HepG2 (cell line): ENCODE measurements around the gene PRMT2.

Experiments
- CTCF ChIP-seq: sonication (generic); formaldehyde crosslinking; IDR thresholded peaks from 2 replicates; pipeline ENCODE4 v1.5.0; 2020; ENCODE audit warnings: mild to moderate bottlenecking, missing genetic modification reagents, moderate library complexity
- JUND ChIP-seq: sonication (generic); formaldehyde crosslinking; IDR thresholded peaks from 2 replicates; pipeline ENCODE4 v1.8.0; 2022; ENCODE audit warnings: mild to moderate bottlenecking, missing genetic modification reagents
- KAT2B ChIP-seq: fragments of 150-350 bp; IDR thresholded peaks from 2 replicates; pipeline ENCODE4 v1.6.1; 2014; ENCODE audit warnings: low read depth, low read length, borderline replicate concordance
- MYNN ChIP-seq: sonication (generic); formaldehyde crosslinking; IDR thresholded peaks from 2 replicates; pipeline ENCODE4 v1.4.0; 2020; ENCODE audit warnings: mild to moderate bottlenecking, low read depth, missing genetic modification reagents
- NFE2 ChIP-seq: sonication (generic); formaldehyde crosslinking; IDR thresholded peaks from 2 replicates; pipeline ENCODE4 v1.4.0; 2020; ENCODE audit warnings: missing genetic modification reagents
- NR2F1 ChIP-seq, 2 experiments: fragments of 450-650 bp in 1 of 2; formaldehyde crosslinking in 1 of 2; IDR thresholded peaks; 2 replicates each; pipeline versions ENCODE4 v1.5.0 to v1.6.1; 2016 to 2020; ENCODE audit warnings: mild to moderate bottlenecking in 1 of 2, missing compliant biosample characterization in 1 of 2, missing genetic modification reagents in 1 of 2, moderate library complexity in 1 of 2
- POLR2A ChIP-seq, 2 experiments: IDR thresholded peaks; 2 replicates each; pipeline ENCODE4 v1.6.1; 2011; ENCODE audit warnings: low read depth in 2 of 2, low read length in 2 of 2, mild to moderate bottlenecking in 1 of 2, moderate library complexity in 1 of 2; ENCODE audit not compliant: insufficient read depth in 1 of 2
- SALL2 ChIP-seq: sonication (generic); formaldehyde crosslinking; IDR thresholded peaks from 2 replicates; pipeline ENCODE4 v1.8.1; 2023; ENCODE audit warnings: mild to moderate bottlenecking, missing genetic modification reagents, inconsistent platforms
- ZMYM4 ChIP-seq: sonication (generic); formaldehyde crosslinking; IDR thresholded peaks from 2 replicates; pipeline ENCODE4 v1.8.1; 2023; ENCODE audit warnings: mild to moderate bottlenecking, missing genetic modification reagents
- ZNF160 ChIP-seq: sonication (generic); formaldehyde crosslinking; IDR thresholded peaks from 2 replicates; pipeline ENCODE4 v1.8.0; 2022; ENCODE audit warnings: mild to moderate bottlenecking, inconsistent platforms, missing genetic modification reagents
- ZNF224 ChIP-seq: sonication (generic); formaldehyde crosslinking; IDR thresholded peaks from 2 replicates; pipeline ENCODE4 v1.5.0; 2020; ENCODE audit warnings: mild to moderate bottlenecking, missing genetic modification reagents
- ZNF260 ChIP-seq: sonication (generic); formaldehyde crosslinking; IDR thresholded peaks from 2 replicates; pipeline ENCODE4 v1.4.0; 2020; ENCODE audit warnings: missing genetic modification reagents, low read depth, mild to moderate bottlenecking, borderline replicate concordance
- ZNF777 ChIP-seq: sonication (generic); formaldehyde crosslinking; IDR thresholded peaks from 2 replicates; pipeline ENCODE4 v1.4.0; 2020; ENCODE audit warnings: missing genetic modification reagents
- TF ChIP-seq, protein P1 (sequence below): sonication (generic); formaldehyde crosslinking; IDR thresholded peaks from 2 replicates; pipeline ENCODE4 v1.4.0; 2020; ENCODE audit warnings: mild to moderate bottlenecking, missing genetic modification reagents

GRCh38 chr21:46628868-46629267 is 6.6 kb upstream of the PRMT2 start:
- TF ChIP-seq ZNF260 (CRISPR knock-in tag) (no peak), SALL2 (CRISPR knock-in tag) (no peak), POLR2A (IDR thresholded peaks at IDR 0.05; ENCODE audit: insufficient read depth in 1 of 2, low read depth in 2 of 2, low read length in 2 of 2) (no peak), MYNN (CRISPR knock-in tag) (no peak), ZMYM4 (CRISPR knock-in tag) (no peak), CTCF (no peak), NFE2 (CRISPR knock-in tag) (no peak), KAT2B (no peak), ZNF224 (CRISPR knock-in tag) (no peak), ZNF777 (CRISPR knock-in tag) (no peak), JUND (no peak), ZNF160 (CRISPR knock-in tag) (no peak), NR2F1 (CRISPR knock-in tag; IDR thresholded peaks at IDR 0.05) (no peak)
- TF ChIP-seq, protein P1, sequence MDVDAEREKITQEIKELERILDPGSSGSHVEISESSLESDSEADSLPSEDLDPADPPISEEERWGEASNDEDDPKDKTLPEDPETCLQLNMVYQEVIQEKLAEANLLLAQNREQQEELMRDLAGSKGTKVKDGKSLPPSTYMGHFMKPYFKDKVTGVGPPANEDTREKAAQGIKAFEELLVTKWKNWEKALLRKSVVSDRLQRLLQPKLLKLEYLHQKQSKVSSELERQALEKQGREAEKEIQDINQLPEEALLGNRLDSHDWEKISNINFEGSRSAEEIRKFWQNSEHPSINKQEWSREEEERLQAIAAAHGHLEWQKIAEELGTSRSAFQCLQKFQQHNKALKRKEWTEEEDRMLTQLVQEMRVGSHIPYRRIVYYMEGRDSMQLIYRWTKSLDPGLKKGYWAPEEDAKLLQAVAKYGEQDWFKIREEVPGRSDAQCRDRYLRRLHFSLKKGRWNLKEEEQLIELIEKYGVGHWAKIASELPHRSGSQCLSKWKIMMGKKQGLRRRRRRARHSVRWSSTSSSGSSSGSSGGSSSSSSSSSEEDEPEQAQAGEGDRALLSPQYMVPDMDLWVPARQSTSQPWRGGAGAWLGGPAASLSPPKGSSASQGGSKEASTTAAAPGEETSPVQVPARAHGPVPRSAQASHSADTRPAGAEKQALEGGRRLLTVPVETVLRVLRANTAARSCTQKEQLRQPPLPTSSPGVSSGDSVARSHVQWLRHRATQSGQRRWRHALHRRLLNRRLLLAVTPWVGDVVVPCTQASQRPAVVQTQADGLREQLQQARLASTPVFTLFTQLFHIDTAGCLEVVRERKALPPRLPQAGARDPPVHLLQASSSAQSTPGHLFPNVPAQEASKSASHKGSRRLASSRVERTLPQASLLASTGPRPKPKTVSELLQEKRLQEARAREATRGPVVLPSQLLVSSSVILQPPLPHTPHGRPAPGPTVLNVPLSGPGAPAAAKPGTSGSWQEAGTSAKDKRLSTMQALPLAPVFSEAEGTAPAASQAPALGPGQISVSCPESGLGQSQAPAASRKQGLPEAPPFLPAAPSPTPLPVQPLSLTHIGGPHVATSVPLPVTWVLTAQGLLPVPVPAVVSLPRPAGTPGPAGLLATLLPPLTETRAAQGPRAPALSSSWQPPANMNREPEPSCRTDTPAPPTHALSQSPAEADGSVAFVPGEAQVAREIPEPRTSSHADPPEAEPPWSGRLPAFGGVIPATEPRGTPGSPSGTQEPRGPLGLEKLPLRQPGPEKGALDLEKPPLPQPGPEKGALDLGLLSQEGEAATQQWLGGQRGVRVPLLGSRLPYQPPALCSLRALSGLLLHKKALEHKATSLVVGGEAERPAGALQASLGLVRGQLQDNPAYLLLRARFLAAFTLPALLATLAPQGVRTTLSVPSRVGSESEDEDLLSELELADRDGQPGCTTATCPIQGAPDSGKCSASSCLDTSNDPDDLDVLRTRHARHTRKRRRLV (CRISPR knock-in tag), result no peak
